Thymus (tissue), 11 donors: Measurements from ENCODE around the gene MTFR1L. TPM values are rescaled to one million over a fixed set of nuclear protein-coding genes. Genes with fewer than 3 reads are reported as not detected.

Experiments
- DNase-seq, 9 donors: peaks; one replicate each; pipeline ENCODE4 v3.0.0-alpha.2; 2013; ENCODE audit warnings: low spot score in 9 of 9, low read depth in 6 of 9, missing footprints in 1 of 9
- H3K27ac ChIP-seq, 2 donors: one replicate each; pipeline ENCODE4 v1.5.1; 2013; ENCODE audit warnings: control low read depth in 1 of 2, low read depth in 1 of 2, low read length in 1 of 2, mild to moderate bottlenecking in 1 of 2, moderate library complexity in 1 of 2
- H3K27me3 ChIP-seq, 2 donors: one replicate each; pipeline ENCODE4 v1.5.1; 2013; ENCODE audit warnings: low read length in 1 of 2; ENCODE audit not compliant: control insufficient read depth in 2 of 2, insufficient read depth in 1 of 2
- H3K36me3 ChIP-seq, 2 donors: one replicate each; pipeline ENCODE4 v1.5.1; 2013; ENCODE audit warnings: low read length in 1 of 2, mild to moderate bottlenecking in 1 of 2, moderate library complexity in 1 of 2; ENCODE audit not compliant: control insufficient read depth in 2 of 2, insufficient read depth in 2 of 2
- H3K4me1 ChIP-seq, 2 donors: one replicate each; pipeline ENCODE4 v1.5.1; 2013; ENCODE audit warnings: low read length in 2 of 2; ENCODE audit not compliant: control insufficient read depth in 2 of 2, insufficient read depth in 2 of 2
- H3K4me3 ChIP-seq, 2 donors: one replicate each; pipeline ENCODE4 v1.5.1; 2013; ENCODE audit warnings: low read length in 2 of 2, control low read depth in 1 of 2, mild to moderate bottlenecking in 1 of 2
- H3K9me3 ChIP-seq, 2 donors: one replicate each; pipeline ENCODE4 v1.5.1; 2013; ENCODE audit warnings: low read length in 1 of 2, mild to moderate bottlenecking in 1 of 2; ENCODE audit not compliant: control insufficient read depth in 2 of 2, insufficient read depth in 1 of 2
- WGBS: extraction: QIAGEN DNeasy Blood & Tissue Kit; methylation state at CpG from one replicate; pipeline ENCODE4 v1.1.7; 2013; 5-methylcytosine and 5-hydroxymethylcytosine counted together
- polyA plus RNA-seq: library from polyadenylated mRNA; stranded (reverse); fragments of 200-250 nt; gene quantifications from one replicate; pipeline ENCODE4 v1.2.3, GENCODE V29; 2013
- total RNA-seq: library from RNA; stranded (reverse); fragments of 120-200 nt; gene quantifications from one replicate; pipeline ENCODE4 v1.2.4, GENCODE V29; 2013
- donor health status: healthy.

Gene MTFR1L
- total and polyA plus RNA-seq, 2 donors = 21.5 to 53.9 TPM

- Histone ChIP-seq H3K4me3 (peak within 1 kb of the TSS; percentile 69 to 72), H3K4me1 (peaks cover 7 to 24% of the 10 kb centered on the region in 2 donors), H3K9me3 (peaks cover 0 to 10% of the 10 kb centered on the region in 2 donors), H3K27ac (peak within 1 kb of the TSS; percentile 88 to 90), H3K27me3 (no peaks in the 10 kb centered on the region), H3K36me3 (peaks cover 0 to 9% of the 10 kb centered on the region in 2 donors)
- 3% methylated on average over 77 of the region's 77 CpGs for WGBS
- DNase-seq = peak; percentile 64 to 92 (median 80)
Observed at GRCh38 chr1:25858906-25859789, 39.4 kb downstream of the MTFR1L start, which contains the start of gene AUNIP. TSS of gene AUNIP (minus strand) at chr1:25859457. CDS start at chr1:25859357, 100 bp downstream.

DNA sequence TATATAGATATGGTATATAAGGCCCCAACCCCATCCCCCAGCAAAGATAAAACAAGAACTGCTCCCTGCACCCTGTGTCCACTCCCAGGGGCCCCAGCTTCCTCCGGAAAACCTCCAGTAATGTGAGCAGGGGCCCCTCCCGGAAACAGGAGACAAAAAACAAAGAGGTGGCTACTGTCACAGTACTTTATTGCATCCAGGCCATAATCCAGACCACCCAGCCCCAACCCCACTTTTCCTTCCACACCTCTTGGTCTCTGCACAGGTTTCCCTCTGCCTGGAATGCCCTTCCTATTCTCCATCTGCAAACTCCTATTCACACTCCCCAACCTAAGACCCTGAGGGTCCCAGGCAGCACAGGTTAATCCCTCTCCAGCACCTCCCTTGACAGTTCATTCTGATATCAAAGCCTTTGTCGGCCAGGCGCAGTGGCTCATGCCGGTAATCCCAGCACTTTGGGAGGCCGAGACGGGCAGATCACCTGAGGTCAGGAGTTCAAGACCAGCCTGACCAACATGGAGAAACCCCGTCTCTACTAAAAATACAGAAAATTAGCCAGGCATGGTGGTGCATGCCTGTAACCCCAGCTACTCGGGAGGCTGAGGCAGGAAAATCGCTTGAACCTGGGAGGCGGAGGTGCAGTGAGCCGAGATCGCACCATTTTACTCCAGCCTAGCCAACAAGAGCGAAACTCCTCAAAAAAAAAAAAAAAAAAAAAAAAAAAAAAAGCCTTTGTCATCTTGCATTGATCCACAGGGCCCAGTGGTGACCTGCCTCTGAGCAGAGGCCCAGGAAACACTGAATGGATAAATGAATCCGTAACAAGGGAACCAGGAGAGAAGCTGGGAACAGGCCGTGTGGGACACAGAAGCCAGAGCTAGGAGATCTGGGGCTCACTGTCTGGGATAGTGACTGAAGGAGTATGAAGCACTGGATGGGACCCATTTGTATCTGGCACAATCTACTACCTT lies 41.8 kb downstream of the MTFR1L start:
- Histone ChIP-seq H3K36me3 (peaks cover 0 to 9% of the 10 kb centered on the region in 2 donors), H3K4me3 (no peak overlapping the region), H3K27ac (no peak overlapping the region), H3K9me3 (peaks cover 0 to 10% of the 10 kb centered on the region in 2 donors), H3K4me1 (peaks cover 7 to 24% of the 10 kb centered on the region in 2 donors), H3K27me3 (no peaks in the 10 kb centered on the region)
- 71% methylated on average over 16 of the region's 16 CpGs for WGBS
- DNase-seq = no peak

DNA sequence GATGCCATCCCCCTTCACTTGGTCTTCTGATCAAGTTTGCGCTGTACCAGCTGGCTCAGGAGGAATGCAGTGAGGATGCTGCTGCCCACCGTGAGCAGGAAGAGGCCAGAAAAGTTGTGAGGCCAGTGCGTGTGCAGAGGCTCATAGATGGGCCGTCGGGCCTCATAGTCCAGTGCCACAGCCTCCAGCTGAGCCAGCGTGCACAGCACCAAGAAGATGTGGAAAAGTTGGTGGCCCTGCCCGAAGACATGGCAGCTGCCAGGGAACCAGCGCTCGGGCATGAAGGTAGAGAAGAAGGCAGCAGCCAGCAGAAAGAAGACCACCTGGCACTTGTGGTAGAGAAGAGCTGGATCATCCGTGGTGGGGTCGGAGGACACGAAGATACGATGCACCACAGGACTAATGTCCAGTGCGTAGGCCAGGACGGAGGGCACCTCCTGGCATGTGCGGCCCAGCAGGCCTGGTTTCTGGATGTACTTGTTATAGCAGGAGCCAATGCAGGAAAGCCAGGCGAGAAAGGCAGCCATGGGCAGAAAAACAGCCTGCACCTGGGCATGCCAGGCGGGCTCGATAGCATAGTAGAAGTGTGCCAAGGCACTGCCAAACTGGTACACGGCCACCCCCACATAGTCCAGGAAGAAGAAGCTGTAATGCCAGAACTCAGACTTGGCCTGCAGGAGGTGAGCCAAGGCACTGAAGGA lies 43.2 kb downstream of the MTFR1L start:
- Histone ChIP-seq H3K4me3 (no peak overlapping the region), H3K4me1 (peaks cover 7 to 24% of the 10 kb centered on the region in 2 donors), H3K27ac (no peak overlapping the region), H3K27me3 (no peaks in the 10 kb centered on the region), H3K9me3 (peaks cover 0 to 10% of the 10 kb centered on the region in 2 donors), H3K36me3 (peaks cover 0 to 9% of the 10 kb centered on the region in 2 donors)
- no peak for DNase-seq
- WGBS = 96% methylated on average over 20 of the region's 20 CpGs

DNA sequence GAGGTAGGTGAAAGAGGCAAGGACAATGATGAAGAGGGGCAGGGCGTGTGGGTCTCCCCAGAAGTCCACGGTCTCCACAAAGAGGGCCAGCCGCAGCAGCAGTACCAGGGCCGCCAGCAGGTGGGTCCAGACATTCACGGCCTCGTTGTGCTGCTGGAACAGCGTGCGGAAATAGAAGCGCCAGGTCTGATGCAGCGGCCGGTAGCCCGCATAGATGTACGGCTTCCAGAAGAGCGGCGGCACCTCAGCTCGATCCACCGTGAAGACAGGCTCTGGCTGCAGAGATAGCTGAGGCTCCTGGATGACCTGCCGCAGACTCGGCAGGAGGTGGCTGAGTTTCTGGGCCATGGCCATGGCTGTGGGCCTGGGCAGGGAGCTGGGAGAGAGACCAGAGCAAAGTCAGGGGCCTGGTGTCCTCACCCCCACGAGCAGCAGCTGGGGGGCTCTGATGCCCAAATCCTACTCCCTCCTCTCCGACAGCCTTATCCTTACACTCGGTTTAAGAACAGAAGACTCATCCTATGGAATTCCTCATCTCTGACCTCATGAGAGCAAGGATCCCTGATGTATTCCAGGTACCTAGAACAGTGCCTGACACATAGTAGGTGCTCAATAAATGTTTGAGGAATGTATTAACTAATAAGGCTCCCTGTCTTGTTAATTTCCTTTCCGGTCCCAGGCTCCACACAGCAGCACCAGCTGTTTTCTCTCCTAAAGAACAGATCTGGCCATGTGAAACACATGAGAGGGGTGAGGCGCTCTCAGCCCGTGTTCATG lies 43.9 kb downstream of the MTFR1L start:
- H3K27me3 ChIP-seq = no peaks in the 10 kb centered on the region
- no peak overlapping the region for H3K27ac ChIP-seq
- H3K9me3 ChIP-seq = peaks cover 0 to 10% of the 10 kb centered on the region in 2 donors
- no peak for DNase-seq
- H3K36me3 ChIP-seq = peaks cover 0 to 9% of the 10 kb centered on the region in 2 donors
- no peak overlapping the region for H3K4me3 ChIP-seq
- peaks cover 5 to 21% of the 10 kb centered on the region in 2 donors for H3K4me1 ChIP-seq
- 98% methylated on average over 25 of the region's 25 CpGs for WGBS

GRCh38 chr1:25864434-25864833 lies 44.7 kb downstream of the MTFR1L start:
- Histone ChIP-seq H3K4me3 (no peak overlapping the region), H3K27ac (no peak overlapping the region), H3K9me3 (peaks cover 0 to 9% of the 10 kb centered on the region in 2 donors), H3K4me1 (peaks cover 0 to 16% of the 10 kb centered on the region in 2 donors), H3K36me3 (peaks cover 0 to 9% of the 10 kb centered on the region in 2 donors), H3K27me3 (no peaks in the 10 kb centered on the region)
- DNase-seq = no peak
- WGBS = 95% methylated on average over 3 of the region's 3 CpGs

GRCh38 chr1:25866288-25866687 lies 46.5 kb downstream of the MTFR1L start:
- H3K27ac ChIP-seq = no peak overlapping the region
- peaks cover 0 to 5% of the 10 kb centered on the region in 2 donors for H3K4me1 ChIP-seq
- peaks cover 0 to 9% of the 10 kb centered on the region in 2 donors for H3K36me3 ChIP-seq
- no peak overlapping the region for H3K4me3 ChIP-seq
- H3K27me3 ChIP-seq = no peaks in the 10 kb centered on the region
- H3K9me3 ChIP-seq = no peaks in the 10 kb centered on the region
- DNase-seq = no peak
- 98% methylated on average over 1 of the region's 1 CpG for whole genome bisulfite sequencing

- peaks cover 0 to 3% of the 10 kb centered on the region in 2 donors for H3K9me3 ChIP-seq
- H3K4me3 ChIP-seq = no peak overlapping the region
- no peak for DNase-seq
- H3K27ac ChIP-seq = no peak overlapping the region
- peaks cover 0 to 9% of the 10 kb centered on the region in 2 donors for H3K36me3 ChIP-seq
- H3K4me1 ChIP-seq = peaks cover 0 to 9% of the 10 kb centered on the region in 2 donors
- no peaks in the 10 kb centered on the region for H3K27me3 ChIP-seq
- WGBS = 86% methylated on average over 9 of the region's 9 CpGs
Observed at GRCh38 chr1:25867210-25867991, 47.6 kb downstream of the MTFR1L start.
